ENCODE measurements around the gene ZSWIM5. TPM values are rescaled to one million over a fixed set of nuclear protein-coding genes. Genes with fewer than 3 reads are reported as not detected.
"Not testable (repeated sequence)": the region's sequence is repeated elsewhere in the genome, so short reads cannot be mapped to it uniquely, and the experiment has no call there.

The ZSWIM5 gene
- total and polyA plus RNA-seq, 10 donors = 0.15 to 4.7 (median 2.7) TPM

- no peak for TF ChIP-seq POLR2A (IDR thresholded peaks at IDR 0.05)
- TF ChIP-seq POLR2AphosphoS5 (IDR thresholded peaks at IDR 0.05) = no peak
- no peak for TF ChIP-seq CTCF (IDR thresholded peaks at IDR 0.05 in 8 of 11, conservative IDR thresholded peaks at IDR 0.05 in 3 of 11)
- intact Hi-C loops (cut with DNase I; ENCODE audit: low total_unique reads) = loop anchor here (5.0 kb wide), 1 partner anchor 149 kb away; no protein-coding TSS in a partner anchor
- H3K27ac ChIP-seq = peak overlapping the region in 6 of 8 donors; percentile 62 to 87 (median 78)
- H3K4me3 ChIP-seq = peak overlapping the region; percentile 58 to 96 (median 80)
- H3K36me3 ChIP-seq = peaks cover 0 to 8% (median 3%) of the 10 kb centered on the region in 6 donors
- 6 to 14% (median 12%) methylated on average over 19 of the region's 19 CpGs for WGBS, 5 donors
- no peaks in the 10 kb centered on the region for H3K9me3 ChIP-seq
- no peak for DNase-seq
- peaks cover 9 to 37% (median 16%) of the 10 kb centered on the region in 6 donors for H3K4me1 ChIP-seq
- no peaks in the 10 kb centered on the region for H3K27me3 ChIP-seq (replicated peaks in 1 of 7)
Measured at GRCh38 chr1:44985747-44986359, 220.6 kb downstream of the ZSWIM5 start.

- H3K36me3 ChIP-seq = peaks cover 4 to 83% (median 53%) of the 10 kb centered on the region in 6 donors
- WGBS, 5 donors = 94 to 98% (median 95%) methylated on average over 4 of the region's 4 CpGs
Measured at GRCh38 chr1:44977372-44977771, 229.0 kb downstream of the ZSWIM5 start.

GRCh38 chr1:44976252-44976651, 230.2 kb downstream of the ZSWIM5 start:
- intact Hi-C loops (cut with DNase I; ENCODE audit: low total_unique reads) = no loop called here
- no peak overlapping the region for H3K4me3 ChIP-seq
- TF ChIP-seq CTCF (IDR thresholded peaks at IDR 0.05 in 8 of 11, conservative IDR thresholded peaks at IDR 0.05 in 3 of 11) (no peak), POLR2AphosphoS5 (IDR thresholded peaks at IDR 0.05) (no peak), POLR2A (IDR thresholded peaks at IDR 0.05) (no peak)
- H3K36me3 ChIP-seq = peaks cover 4 to 87% (median 53%) of the 10 kb centered on the region in 6 donors
- peaks cover 0 to 13% (median 0%) of the 10 kb centered on the region in 8 donors for H3K9me3 ChIP-seq
- no peak for DNase-seq
- no peaks in the 10 kb centered on the region for H3K27me3 ChIP-seq (replicated peaks in 1 of 7)
- peaks cover 0 to 15% (median 0%) of the 10 kb centered on the region in 6 donors for H3K4me1 ChIP-seq
- WGBS, 5 donors = 90 to 100% (median 96%) methylated on average over 2 of the region's 2 CpGs
- no peak overlapping the region for H3K27ac ChIP-seq

More at GRCh38 chr1:44977372-44977771, 229.0 kb downstream of the ZSWIM5 start:
- Histone ChIP-seq H3K4me1 (peaks cover 0 to 15% (median 0%) of the 10 kb centered on the region in 6 donors), H3K9me3 (peaks cover 0 to 13% (median 0%) of the 10 kb centered on the region in 8 donors)
- DNase-seq; intact Hi-C loops (cut with DNase I; ENCODE audit: low total_unique reads); H3K4me3 ChIP-seq; H3K27ac ChIP-seq; H3K27me3 ChIP-seq (replicated peaks in 1 of 7): not testable (repeated sequence)

GRCh38 chr1:44973645-44974044, 232.8 kb downstream of the ZSWIM5 start:
- WGBS, 5 donors = 65 to 80% (median 77%) methylated on average over 1 of the region's 1 CpG
- Histone ChIP-seq H3K36me3 (peaks cover 4 to 71% (median 40%) of the 10 kb centered on the region in 6 donors), H3K4me1 (peaks cover 0 to 15% (median 2%) of the 10 kb centered on the region in 6 donors), H3K27ac (peak overlapping the region in 2 of 8 donors; percentile 36 to 43), H3K4me3 (no peak overlapping the region), H3K9me3 (peaks cover 0 to 13% (median 0%) of the 10 kb centered on the region in 8 donors), H3K27me3 (replicated peaks in 1 of 7) (no peaks in the 10 kb centered on the region)
- no peak for DNase-seq
- no peak for TF ChIP-seq POLR2AphosphoS5 (IDR thresholded peaks at IDR 0.05)
- TF ChIP-seq CTCF (IDR thresholded peaks at IDR 0.05 in 8 of 11, conservative IDR thresholded peaks at IDR 0.05 in 3 of 11) = no peak
- no peak for TF ChIP-seq POLR2A (IDR thresholded peaks at IDR 0.05)
- intact Hi-C loops (cut with DNase I; ENCODE audit: low total_unique reads) = no loop called here
